NCI-H146 (cell line): Measurements from ENCODE around the gene PAGR1.
A peak's percentile ranks its signal among the peaks of the same experiment; 100 is the strongest.
"Not testable (repeated sequence)": the region's sequence is repeated elsewhere in the genome, so short reads cannot be mapped to it uniquely, and the experiment has no call there.

Experiments
- DNase-seq: peaks from one replicate; lab custom pipeline; 2025; lab: John Stamatoyannopoulos, UW

PAGR1 gene

GRCh38 chr16:29815793-29816693, at the start of gene PAGR1:
TSS of gene PAGR1 (plus strand) at chr16:29816152. CDS start at chr16:29816526, 374 bp downstream.
- peak; percentile 100 for DNase-seq

- DNase-seq, result no peak
These were observed 49.4 kb upstream of the PAGR1 start for GRCh38 chr16:29766571-29766970.

GRCh38 chr16:29767062-29767461, 48.9 kb upstream of the PAGR1 start:
- DNase-seq, result peak; percentile 14

GRCh38 chr16:29769507-29769906, 46.4 kb upstream of the PAGR1 start:
- DNase-seq, result no peak

- peak; percentile 59 for DNase-seq
These were observed 45.6 kb upstream of the PAGR1 start for GRCh38 chr16:29770250-29770929.

GRCh38 chr16:29772330-29772729, 43.6 kb upstream of the PAGR1 start:
- not testable (repeated sequence) for DNase-seq

GRCh38 chr16:29774730-29775129, 41.2 kb upstream of the PAGR1 start:
- no peak for DNase-seq

GRCh38 chr16:29775742-29776408, 40.1 kb upstream of the PAGR1 start:
- no peak for DNase-seq

GRCh38 chr16:29777576-29778350, 38.2 kb upstream of the PAGR1 start, which contains the start of gene ZG16:
TSS of gene ZG16 (plus strand) at chr16:29778256. CDS start at chr16:29779267, 1,011 bp downstream.
- peak; percentile 21 for DNase-seq

- DNase-seq, result no peak
These were observed 36.5 kb upstream of the PAGR1 start for GRCh38 chr16:29779474-29779873.

GRCh38 chr16:29783094-29783953, 32.6 kb upstream of the PAGR1 start:
- DNase-seq, result not testable (repeated sequence)

- no peak for DNase-seq
These were observed 31.8 kb upstream of the PAGR1 start for GRCh38 chr16:29784157-29784556.

GRCh38 chr16:29784901-29785500, 31.0 kb upstream of the PAGR1 start:
- no peak for DNase-seq

GRCh38 chr16:29787155-29787554, 28.8 kb upstream of the PAGR1 start:
- not testable (repeated sequence) for DNase-seq

GRCh38 chr16:29789775-29790182, 26.2 kb upstream of the PAGR1 start:
- peak; percentile 63 for DNase-seq

- peak; percentile 100 for DNase-seq
These were observed 25.6 kb upstream of the PAGR1 start, which contains the start of gene KIF22 for GRCh38 chr16:29790183-29790948. TSS of gene KIF22 (plus strand) at chr16:29790751. CDS start at chr16:29790760, 9 bp downstream.

GRCh38 chr16:29790949-29791844, 24.8 kb upstream of the PAGR1 start:
- peak; percentile 49 for DNase-seq
